Adrenal gland (tissue), 5 donors: Measurements from ENCODE around the gene SLIT2.

Experiments used
- POLR2A ChIP-seq, 2 donors: fragments of 450-650 bp; IDR thresholded peaks; one replicate each; pipeline ENCODE4 v1.6.1; 2017; ENCODE audit warnings: antibody characterized with exemption in 2 of 2, mild to moderate bottlenecking in 2 of 2, moderate library complexity in 1 of 2
- TF ChIP-seq, protein P1 (sequence below), 6 experiments: fragments of 450-650 bp in 4 of 6; fragments of 200-600 bp in 2 of 6; sonication (generic) in 1 of 6; IDR thresholded peaks; 1 replicate in 5 of 6; 2 replicates in 1 of 6; pipeline versions ENCODE4 v1.5.1 to v1.8.0; 2016 to 2021; ENCODE audit warnings: antibody characterized with exemption in 6 of 6, mild to moderate bottlenecking in 2 of 6, moderate library complexity in 1 of 6
- donor health status: DM: no; HTN: no; CAD: no.

DNA sequence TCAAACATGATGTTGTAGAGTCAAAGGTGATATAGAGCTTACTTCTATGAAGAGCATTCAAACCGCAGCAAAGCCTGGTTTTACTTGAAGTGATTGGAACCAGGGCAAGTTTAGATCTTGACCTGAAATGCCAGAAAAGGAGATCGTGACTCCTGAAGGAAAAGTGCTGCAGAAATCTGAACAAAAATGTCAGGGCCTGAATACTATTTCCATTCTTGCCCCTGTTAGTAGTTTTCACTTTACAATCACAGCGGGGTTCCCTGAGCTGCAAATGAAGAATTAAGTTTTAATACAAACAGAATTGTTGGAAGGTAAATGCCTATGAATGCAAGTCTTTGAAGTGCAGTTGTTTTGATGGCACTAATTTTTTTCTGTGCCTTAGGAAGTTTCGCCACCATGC is 4.1 kb downstream of the SLIT2 start:
- no peak for TF ChIP-seq POLR2A (IDR thresholded peaks at IDR 0.05)
- TF ChIP-seq, protein P1, sequence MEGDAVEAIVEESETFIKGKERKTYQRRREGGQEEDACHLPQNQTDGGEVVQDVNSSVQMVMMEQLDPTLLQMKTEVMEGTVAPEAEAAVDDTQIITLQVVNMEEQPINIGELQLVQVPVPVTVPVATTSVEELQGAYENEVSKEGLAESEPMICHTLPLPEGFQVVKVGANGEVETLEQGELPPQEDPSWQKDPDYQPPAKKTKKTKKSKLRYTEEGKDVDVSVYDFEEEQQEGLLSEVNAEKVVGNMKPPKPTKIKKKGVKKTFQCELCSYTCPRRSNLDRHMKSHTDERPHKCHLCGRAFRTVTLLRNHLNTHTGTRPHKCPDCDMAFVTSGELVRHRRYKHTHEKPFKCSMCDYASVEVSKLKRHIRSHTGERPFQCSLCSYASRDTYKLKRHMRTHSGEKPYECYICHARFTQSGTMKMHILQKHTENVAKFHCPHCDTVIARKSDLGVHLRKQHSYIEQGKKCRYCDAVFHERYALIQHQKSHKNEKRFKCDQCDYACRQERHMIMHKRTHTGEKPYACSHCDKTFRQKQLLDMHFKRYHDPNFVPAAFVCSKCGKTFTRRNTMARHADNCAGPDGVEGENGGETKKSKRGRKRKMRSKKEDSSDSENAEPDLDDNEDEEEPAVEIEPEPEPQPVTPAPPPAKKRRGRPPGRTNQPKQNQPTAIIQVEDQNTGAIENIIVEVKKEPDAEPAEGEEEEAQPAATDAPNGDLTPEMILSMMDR (IDR thresholded peaks at IDR 0.05) = no peak
